Bone marrow (tissue), 2 donors: ENCODE data around the gene DAPK2.
A peak's percentile ranks its signal among the peaks of the same experiment; 100 is the strongest.

Experiments used
- DNase-seq, 2 donors: peaks; one replicate each; lab custom pipeline; 2025; lab: John Stamatoyannopoulos, UW

DAPK2 gene

GRCh38 chr15:63893866-63894661 lies 152.2 kb downstream of the DAPK2 start:
- no peak for DNase-seq

GRCh38 chr15:63892794-63893441 lies 153.4 kb downstream of the DAPK2 start:
- DNase-seq = peak in 1 of 2 donors; percentile 95

DNA sequence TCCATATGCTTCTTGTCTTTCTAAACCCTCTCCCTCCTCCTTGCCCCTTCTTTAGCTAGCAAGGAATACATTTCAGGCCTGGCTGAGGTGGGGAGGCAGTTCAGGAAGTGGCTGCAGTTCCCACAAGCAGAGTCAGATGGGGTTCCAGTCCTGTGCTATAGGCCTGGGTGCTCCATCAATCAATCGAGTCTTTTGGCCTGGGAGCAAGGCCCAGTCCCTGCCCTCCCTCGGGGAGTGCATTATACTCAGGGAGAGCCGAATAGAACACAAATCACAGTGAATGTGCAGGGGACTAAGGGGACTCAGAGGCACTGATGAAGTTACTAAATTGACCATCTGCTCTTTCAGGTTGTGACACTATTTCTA lies 154.5 kb downstream of the DAPK2 start:
- DNase-seq = no peak

GRCh38 chr15:63891079-63891767 lies 155.1 kb downstream of the DAPK2 start:
- peak; percentile 35 to 46 for DNase-seq

DNA sequence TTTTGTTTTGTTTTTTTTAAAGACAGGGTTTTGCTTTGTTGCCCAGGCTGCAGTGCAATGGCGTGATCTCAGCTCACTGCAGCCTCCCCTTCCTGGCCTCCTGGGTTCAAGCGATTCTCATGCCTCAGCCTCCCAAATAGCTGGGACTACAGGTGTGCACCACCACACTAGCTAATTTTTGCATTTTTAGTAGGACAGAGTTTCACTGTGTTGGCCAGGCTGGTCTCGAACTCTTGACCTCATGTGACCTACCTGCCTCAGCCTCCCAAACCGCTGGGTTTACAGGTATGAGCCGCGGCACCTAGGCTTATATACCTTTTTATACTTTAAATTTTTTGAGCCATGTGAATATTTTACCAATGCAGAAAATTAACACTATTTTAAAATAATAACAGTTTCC lies 155.7 kb downstream of the DAPK2 start:
- DNase-seq = no peak

DNA sequence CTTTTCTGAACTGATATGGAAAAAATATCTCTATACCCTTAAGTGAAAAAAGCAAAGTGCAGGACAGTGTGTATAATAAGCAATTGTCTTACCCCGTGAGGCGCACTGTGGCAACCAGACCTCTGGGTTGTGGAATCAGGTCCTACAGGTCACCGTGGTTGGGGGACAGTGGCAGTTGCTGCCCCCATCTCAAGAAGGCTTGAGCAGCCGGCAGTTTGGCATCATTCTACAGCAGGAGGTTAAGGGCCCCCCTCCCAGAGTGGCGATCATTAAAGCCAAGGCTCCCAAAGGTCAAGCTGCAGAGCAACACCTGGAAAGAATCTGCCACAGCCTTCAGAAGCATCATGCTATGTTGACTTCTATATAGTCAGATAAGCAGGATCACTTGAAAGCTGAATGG lies 156.5 kb downstream of the DAPK2 start:
- no peak for DNase-seq

- DNase-seq = no peak
Observed at GRCh38 chr15:63888823-63889222, 157.5 kb downstream of the DAPK2 start.

DNA sequence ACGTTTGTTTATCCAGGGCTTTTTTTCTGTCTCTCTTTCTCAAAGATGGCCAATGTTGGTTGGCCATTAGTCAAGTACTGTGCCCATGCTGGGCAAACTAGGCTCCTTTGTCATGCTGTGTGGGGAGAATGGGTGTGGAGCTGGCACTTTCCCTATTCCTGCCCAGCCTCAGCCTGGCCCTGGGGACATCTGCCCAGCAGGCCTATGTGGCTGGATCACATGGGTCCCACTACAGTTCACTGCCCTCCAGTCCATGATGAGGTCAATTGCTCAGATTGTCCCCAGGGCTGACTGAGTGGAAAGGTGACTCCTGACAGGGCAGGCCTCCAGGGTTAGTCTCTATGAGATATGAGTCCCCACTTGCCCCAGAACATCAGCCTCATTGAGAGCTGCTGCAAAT lies 158.1 kb downstream of the DAPK2 start:
- no peak for DNase-seq

GRCh38 chr15:63887630-63888029 lies 158.7 kb downstream of the DAPK2 start:
- DNase-seq = no peak

- no peak for DNase-seq
Observed at GRCh38 chr15:63884953-63885352, 161.3 kb downstream of the DAPK2 start.

- DNase-seq = no peak
Observed at GRCh38 chr15:63881431-63881830, 164.9 kb downstream of the DAPK2 start.

DNA sequence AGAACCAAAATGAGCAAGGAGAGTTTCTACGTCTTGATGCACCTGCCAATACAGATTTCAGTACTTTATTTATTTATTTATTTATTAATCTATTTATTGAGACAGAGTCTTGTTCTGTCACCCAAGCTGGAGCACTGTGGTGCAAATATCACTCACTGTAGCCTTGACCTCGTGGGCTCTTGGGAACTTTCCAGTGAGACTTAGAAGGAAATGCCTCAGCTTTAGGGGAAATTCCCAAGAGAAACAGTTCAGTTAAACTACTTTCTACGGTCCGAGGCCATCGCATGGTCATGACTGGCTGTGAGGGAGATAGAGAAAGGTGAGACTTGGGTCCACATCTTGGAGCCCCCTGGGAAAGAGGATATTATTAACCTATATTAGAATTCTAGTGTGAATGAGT lies 165.5 kb downstream of the DAPK2 start:
- no peak for DNase-seq

DNA sequence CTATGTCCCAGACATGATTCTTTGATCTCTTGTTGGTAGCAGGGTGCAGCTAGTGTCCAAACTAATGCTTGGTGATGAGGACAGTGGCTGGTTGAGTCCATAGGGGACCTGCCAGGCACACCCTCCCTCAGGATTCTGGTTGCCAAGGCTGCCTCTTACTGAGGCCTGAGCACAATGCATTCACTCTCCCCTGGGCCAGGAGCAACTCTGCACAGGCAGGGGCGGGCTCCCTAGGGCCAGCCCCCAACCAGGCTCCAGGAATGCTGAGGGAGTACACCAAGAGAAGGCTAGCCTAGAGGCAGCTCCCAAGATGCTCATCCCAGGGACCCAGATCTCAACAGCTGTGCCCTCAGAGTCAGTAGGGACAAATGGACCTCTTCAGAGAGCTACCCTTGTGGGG lies 166.3 kb downstream of the DAPK2 start:
- DNase-seq = no peak

GRCh38 chr15:63879211-63879610 lies 167.1 kb downstream of the DAPK2 start:
- no peak for DNase-seq

DNA sequence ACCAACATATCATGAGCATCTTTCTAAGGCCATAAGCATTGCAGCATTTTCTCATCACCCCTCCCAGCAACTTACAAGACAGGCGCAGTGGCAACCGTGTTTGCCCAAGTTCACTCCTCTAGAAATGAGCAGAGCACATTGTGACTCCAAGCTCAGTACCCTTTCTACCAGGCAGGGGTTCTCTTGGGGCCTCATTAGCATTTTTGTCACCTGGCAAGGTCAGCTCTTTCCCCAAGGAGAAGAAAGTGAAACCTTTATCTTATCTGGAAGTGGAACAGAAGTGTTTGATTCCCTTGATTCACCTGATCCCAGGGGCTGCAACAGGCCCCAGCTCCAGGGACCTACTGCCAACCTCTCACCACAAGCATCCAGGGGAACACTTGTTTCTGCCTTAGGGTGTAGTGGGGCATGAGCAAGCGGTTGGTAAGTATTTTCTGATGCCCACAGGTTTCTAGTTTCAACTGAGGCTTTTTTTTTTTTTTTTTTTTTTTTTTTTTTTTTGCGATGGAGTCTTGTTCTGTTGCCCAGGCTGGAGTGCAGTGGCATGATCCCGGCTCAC lies 168.5 kb downstream of the DAPK2 start:
- no peak for DNase-seq

DNA sequence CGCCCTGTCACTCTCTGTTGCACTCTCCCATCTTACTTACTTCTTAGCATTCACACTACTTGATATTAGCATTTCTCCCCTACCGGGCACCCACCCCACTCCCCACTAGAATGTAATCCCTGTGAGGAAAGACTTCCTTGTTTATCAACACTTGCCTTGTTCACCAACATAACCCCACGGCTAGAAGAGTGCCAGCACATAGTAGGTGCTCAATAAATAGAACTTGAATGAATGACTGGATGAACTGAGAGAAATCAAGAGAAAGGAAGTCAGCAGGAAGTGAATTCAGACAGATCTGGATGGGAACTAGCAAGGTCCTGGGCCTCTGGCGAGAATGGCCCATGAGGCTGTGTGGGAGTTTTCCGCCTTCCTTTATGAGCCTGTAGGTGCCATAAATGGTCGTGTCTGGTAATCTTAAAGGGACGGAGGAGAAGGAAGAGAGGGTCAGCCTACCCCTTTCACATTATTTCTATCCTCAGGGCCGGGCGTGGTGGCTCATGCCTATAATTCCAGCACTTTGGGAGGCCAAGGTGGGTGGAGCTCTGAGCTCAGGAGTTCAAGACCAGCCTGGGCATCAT lies 170.1 kb downstream of the DAPK2 start:
- no peak for DNase-seq

DNA sequence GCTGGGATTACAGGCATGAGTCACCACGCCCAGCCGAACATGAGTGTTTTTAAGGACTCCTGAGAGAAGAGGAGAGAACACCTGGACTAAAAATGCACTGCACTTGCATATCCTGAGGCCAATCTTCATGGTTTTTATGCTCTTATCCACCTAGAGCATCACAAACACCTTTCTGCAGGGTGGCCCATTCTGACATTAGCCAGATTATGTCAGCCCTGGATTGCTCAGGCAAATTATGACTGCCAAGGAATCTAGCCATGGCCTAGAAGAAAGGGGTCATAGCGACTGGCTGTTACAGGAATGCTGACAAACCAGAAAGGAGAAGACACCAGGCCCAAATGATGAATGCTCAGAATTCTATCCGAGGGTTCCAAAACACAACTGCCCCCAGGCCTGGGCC lies 171.7 kb downstream of the DAPK2 start:
- DNase-seq = no peak

DNA sequence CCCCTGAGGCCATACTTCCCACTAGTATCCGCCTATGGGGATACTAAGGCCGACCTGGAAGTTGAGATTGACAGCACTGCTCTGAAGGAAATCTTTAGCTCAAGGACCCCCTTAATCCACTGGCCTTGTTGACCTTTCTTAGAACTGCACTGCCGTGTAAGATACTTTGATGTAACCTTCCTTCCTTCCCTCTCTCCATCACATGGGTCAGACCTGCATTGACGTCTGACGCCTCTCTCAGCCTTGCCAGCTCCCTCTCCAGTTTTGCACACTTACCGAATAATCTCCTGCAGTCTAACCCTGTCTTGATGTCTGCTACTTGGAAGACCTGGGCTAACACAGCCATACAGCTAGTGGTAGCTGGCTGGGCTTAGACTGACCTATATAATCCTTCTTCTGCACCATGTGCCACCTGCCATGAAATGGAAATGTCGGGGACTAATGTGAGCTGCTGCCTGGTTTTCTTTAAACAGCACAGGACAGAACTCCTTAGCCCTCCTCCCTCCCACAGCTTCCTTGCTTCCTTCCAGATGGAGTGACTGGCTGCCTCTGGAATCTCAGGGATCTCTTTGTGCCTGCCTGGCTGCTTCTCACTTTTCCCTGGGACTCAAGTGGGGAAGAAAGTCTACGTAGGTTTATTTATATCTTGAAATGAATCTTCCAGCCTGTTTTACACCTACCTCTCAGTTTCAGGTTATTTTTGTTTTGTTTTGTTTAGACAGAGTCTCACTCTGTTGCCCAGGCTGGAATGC lies 173.3 kb downstream of the DAPK2 start:
- DNase-seq = no peak

GRCh38 chr15:63870487-63871209 lies 175.6 kb downstream of the DAPK2 start:
- no peak for DNase-seq

DNA sequence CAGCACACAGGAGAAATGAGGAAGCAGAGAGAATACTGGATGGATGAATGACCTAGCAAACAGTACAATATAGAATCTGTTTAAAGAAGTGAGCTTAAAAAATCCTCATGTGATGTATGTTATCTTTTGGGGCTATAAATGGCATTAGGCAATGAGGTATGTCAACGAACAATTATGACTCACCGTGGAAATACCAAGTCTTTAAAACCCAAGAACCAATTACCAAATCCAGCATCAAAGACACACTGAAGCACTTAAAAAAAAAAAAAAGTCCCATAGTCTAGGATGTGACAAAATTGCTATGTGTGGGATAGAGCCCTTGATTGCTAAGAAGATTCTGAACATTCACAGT lies 176.3 kb downstream of the DAPK2 start:
- DNase-seq = peak in 1 of 2 donors; percentile 36

DNA sequence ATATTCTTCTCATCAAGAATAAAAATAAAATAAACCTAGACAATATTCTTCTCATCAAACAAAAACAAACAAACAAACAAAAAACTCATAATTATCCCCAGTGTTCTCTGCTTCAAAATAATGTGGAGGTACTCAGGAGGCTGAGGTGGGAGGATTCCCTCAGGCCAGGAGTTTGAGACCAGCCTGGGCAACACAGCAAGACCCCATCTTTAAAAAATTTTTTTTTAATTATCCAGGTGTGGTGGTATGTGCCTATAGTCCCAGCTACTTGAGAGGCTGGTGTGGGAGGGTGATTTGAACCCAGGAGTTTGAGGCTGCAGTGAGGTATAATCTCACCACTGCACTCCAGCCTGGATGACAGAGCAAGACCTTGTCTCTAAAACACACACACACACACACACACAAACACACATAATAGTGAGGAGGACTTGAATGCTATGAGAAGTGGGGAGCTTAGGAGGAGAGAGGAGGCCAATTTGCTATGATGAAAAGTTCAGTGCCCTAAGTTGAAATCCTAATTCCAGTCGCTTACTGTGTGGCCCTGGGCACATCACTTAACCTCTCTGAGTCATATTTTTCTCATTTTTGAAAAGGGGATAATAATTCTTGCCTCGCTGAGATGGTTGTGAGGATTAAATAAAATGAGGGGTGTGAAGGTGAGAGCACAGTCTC lies 176.8 kb downstream of the DAPK2 start:
- DNase-seq = no peak
